Large intestine (tissue), 3 donors: ENCODE results near the gene PCDHA8. TPM values are rescaled to one million over a fixed set of nuclear protein-coding genes. Genes with fewer than 3 reads are reported as not detected.
"Not testable (repeated sequence)": the region's sequence is repeated elsewhere in the genome, so short reads cannot be mapped to it uniquely, and the experiment has no call there.

Experiments used
- DNase-seq, 2 donors: peaks; one replicate each; pipeline versions ENCODE4 v3.0.0 to v3.0.0-alpha.2; 2013
- H3K27ac ChIP-seq: one replicate; pipeline ENCODE4 v1.5.1; 2013; ENCODE audit warnings: low read length
- H3K27me3 ChIP-seq: 2 replicates; pipeline ENCODE4 v1.6.1; 2013; ENCODE audit warnings: low read length; ENCODE audit not compliant: control insufficient read depth, insufficient read depth
- H3K36me3 ChIP-seq: 2 replicates; pipeline ENCODE4 v1.6.1; 2013; ENCODE audit warnings: low read length; ENCODE audit not compliant: control insufficient read depth, insufficient read depth
- H3K4me1 ChIP-seq: one replicate; pipeline ENCODE4 v1.6.1; 2013; ENCODE audit warnings: low read length; ENCODE audit not compliant: control insufficient read depth, insufficient read depth
- H3K4me3 ChIP-seq: one replicate; pipeline ENCODE4 v1.5.1; 2013; ENCODE audit warnings: low read length
- H3K9me3 ChIP-seq: one replicate; pipeline ENCODE4 v1.6.1; 2013; ENCODE audit warnings: mild to moderate bottlenecking, low read depth, low read length, moderate library complexity; ENCODE audit not compliant: control insufficient read depth
- WGBS: methylation state at CpG from one replicate; pipeline ENCODE4 v1.1.5; 2013; ENCODE audit warnings: low lambda C conversion rate; ENCODE audit not compliant: insufficient coverage; 5-methylcytosine and 5-hydroxymethylcytosine counted together
- polyA plus RNA-seq: library from polyadenylated mRNA; unstranded; fragments of 120-200 nt; gene quantifications from one replicate; pipeline ENCODE4 v1.2.1, GENCODE V29; 2013

Gene PCDHA8
- polyA plus RNA-seq, 1 donor: 0.43 TPM

- WGBS: no CpG with 5 or more reads among the region's 47 CpGs
- Histone ChIP-seq H3K9me3 (peaks cover 35% of the 10 kb centered on the region), H3K4me3 (no peak within 1 kb of the TSS), H3K27me3 (peaks cover 2% of the 10 kb centered on the region), H3K4me1 (no peaks in the 10 kb centered on the region), H3K36me3 (no peaks in the 10 kb centered on the region), H3K27ac (no peak within 1 kb of the TSS)
- DNase-seq: no peak
These were observed 33.9 kb upstream of the PCDHA8 start, which contains the start of gene PCDHA4 for GRCh38 chr5:140806834-140807775. Gene PCDHA4 (plus strand): TSS chr5:140807068.

- H3K27me3 ChIP-seq, H3K4me1 ChIP-seq, H3K27ac ChIP-seq, H3K36me3 ChIP-seq, DNase-seq, H3K4me3 ChIP-seq: not testable (repeated sequence)
- WGBS: no CpG with 5 or more reads among the region's 62 CpGs
- H3K9me3 ChIP-seq: peaks cover 25% of the 10 kb centered on the region
These were observed 32.6 kb upstream of the PCDHA8 start for GRCh38 chr5:140808241-140808888.

- Histone ChIP-seq H3K4me3 (no peak overlapping the region), H3K27me3 (no peaks in the 10 kb centered on the region), H3K27ac (no peak overlapping the region), H3K4me1 (no peaks in the 10 kb centered on the region), H3K9me3 (peaks cover 25% of the 10 kb centered on the region), H3K36me3 (no peaks in the 10 kb centered on the region)
- WGBS: no CpG with 5 or more reads among the region's 43 CpGs
- DNase-seq: no peak
These were observed 32.1 kb upstream of the PCDHA8 start for GRCh38 chr5:140808889-140809291.

GRCh38 chr5:140821375-140822280 is 19.4 kb upstream of the PCDHA8 start, which contains the start of gene PCDHA5:
Gene PCDHA5 (plus strand): TSS chr5:140821613.
- H3K4me1 ChIP-seq: no peaks in the 10 kb centered on the region
- no peaks in the 10 kb centered on the region for H3K27me3 ChIP-seq
- WGBS: 35% methylated on average over 6 of the region's 39 CpGs
- no peaks in the 10 kb centered on the region for H3K36me3 ChIP-seq
- no peak within 1 kb of the TSS for H3K4me3 ChIP-seq
- DNase-seq: no peak
- peaks cover 25% of the 10 kb centered on the region for H3K9me3 ChIP-seq
- H3K27ac ChIP-seq: no peak within 1 kb of the TSS

- Histone ChIP-seq H3K9me3 (peaks cover 25% of the 10 kb centered on the region), H3K4me1 (no peaks in the 10 kb centered on the region), H3K4me3 (no peak overlapping the region), H3K36me3 (no peaks in the 10 kb centered on the region), H3K27me3 (no peaks in the 10 kb centered on the region), H3K27ac (no peak overlapping the region)
- WGBS: 31% methylated on average over 5 of the region's 6 CpGs
- DNase-seq: no peak
These were observed 18.7 kb upstream of the PCDHA8 start for GRCh38 chr5:140822281-140822629.

- H3K27me3 ChIP-seq, H3K27ac ChIP-seq, H3K4me1 ChIP-seq, H3K4me3 ChIP-seq, H3K36me3 ChIP-seq, DNase-seq: not testable (repeated sequence)
- H3K9me3 ChIP-seq: peaks cover 26% of the 10 kb centered on the region
- WGBS: no CpG with 5 or more reads among the region's 48 CpGs
These were observed 18.0 kb upstream of the PCDHA8 start for GRCh38 chr5:140822969-140823368.

GRCh38 chr5:140823475-140823874 is 17.5 kb upstream of the PCDHA8 start:
- DNase-seq: no peak
- no peak overlapping the region for H3K27ac ChIP-seq
- H3K9me3 ChIP-seq: peaks cover 30% of the 10 kb centered on the region
- H3K4me3 ChIP-seq: no peak overlapping the region
- WGBS: no CpG with 5 or more reads among the region's 38 CpGs
- H3K4me1 ChIP-seq: no peaks in the 10 kb centered on the region
- no peaks in the 10 kb centered on the region for H3K36me3 ChIP-seq
- H3K27me3 ChIP-seq: peaks cover 3% of the 10 kb centered on the region

- H3K27ac ChIP-seq: no peak within 1 kb of the TSS
- H3K27me3 ChIP-seq: peaks cover 3% of the 10 kb centered on the region
- no peaks in the 10 kb centered on the region for H3K36me3 ChIP-seq
- H3K4me1 ChIP-seq: no peaks in the 10 kb centered on the region
- WGBS: 10% methylated on average over 3 of the region's 27 CpGs
- DNase-seq: no peak
- peaks cover 36% of the 10 kb centered on the region for H3K9me3 ChIP-seq
- H3K4me3 ChIP-seq: no peak within 1 kb of the TSS
These were observed 13.2 kb upstream of the PCDHA8 start, which contains the start of gene PCDHA6 for GRCh38 chr5:140827704-140828361. Gene PCDHA6 (plus strand): TSS chr5:140827960. CDS start chr5:140828092, 132 bp downstream.

- H3K36me3 ChIP-seq: no peaks in the 10 kb centered on the region
- peaks cover 3% of the 10 kb centered on the region for H3K27me3 ChIP-seq
- WGBS: no CpG with 5 or more reads among the region's 18 CpGs
- H3K4me1 ChIP-seq: no peaks in the 10 kb centered on the region
- no peak for DNase-seq
- H3K4me3 ChIP-seq: no peak overlapping the region
- peaks cover 31% of the 10 kb centered on the region for H3K9me3 ChIP-seq
- H3K27ac ChIP-seq: no peak overlapping the region
These were observed 12.6 kb upstream of the PCDHA8 start for GRCh38 chr5:140828362-140828737.
